Jurkat, Clone E6-1 (cell line): ENCODE data around the gene UNC13B.

Experiments used
- DNase-seq: peaks from one replicate; pipeline ENCODE4 v3.0.0-alpha.2; 2011; ENCODE audit warnings: low read depth, low spot score
- H3K4me3 ChIP-seq: 2 replicates; pipeline ENCODE4 v1.5.1; 2011; ENCODE audit warnings: mild to moderate bottlenecking, low read length, control low read depth, moderate library complexity

Gene UNC13B

GRCh38 chr9:35260186-35260585, 98.4 kb downstream of the UNC13B start:
- no peak for DNase-seq
- no peak overlapping the region for H3K4me3 ChIP-seq

DNA sequence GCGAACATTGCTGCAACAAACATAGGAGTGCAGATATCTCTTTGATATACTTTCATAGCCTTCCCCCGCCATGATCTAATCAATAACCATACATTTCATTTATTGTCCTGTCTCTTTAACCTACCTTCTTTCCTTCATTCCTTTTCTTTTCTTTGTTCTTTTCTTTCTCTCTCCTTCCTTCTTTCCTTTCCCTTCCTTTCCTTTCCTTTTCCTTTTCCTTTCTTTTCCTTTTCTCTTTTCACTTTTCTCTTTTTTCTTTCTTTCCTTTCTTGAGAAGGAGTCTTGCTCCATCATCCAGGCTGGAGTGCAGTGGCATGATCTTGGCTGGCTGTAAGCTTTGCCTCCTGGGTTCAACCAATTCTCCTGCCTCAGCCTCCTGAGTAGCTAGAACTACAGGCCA, 100.3 kb downstream of the UNC13B start:
- no peak for DNase-seq
- H3K4me3 ChIP-seq: no peak overlapping the region

DNA sequence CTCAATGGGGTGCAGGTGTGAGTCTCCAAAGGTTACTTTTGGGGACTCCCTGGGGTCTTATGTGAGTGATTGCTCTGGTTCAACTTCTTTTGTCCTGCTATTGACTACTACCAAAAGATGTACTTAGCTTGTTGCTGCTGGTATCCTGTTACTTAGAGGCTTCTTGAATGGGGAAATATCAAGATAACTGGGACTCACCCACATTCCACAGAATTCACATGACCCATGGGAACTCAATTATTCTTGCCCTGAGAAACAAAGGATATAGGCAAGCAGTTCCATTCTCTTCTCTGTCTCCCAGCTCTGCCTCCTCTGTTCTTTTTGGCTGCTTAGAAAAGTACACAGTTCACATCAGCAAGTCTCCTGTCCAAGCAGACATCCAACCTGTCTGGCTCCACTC, 105.9 kb downstream of the UNC13B start:
- DNase-seq: no peak
- no peak overlapping the region for H3K4me3 ChIP-seq

DNA sequence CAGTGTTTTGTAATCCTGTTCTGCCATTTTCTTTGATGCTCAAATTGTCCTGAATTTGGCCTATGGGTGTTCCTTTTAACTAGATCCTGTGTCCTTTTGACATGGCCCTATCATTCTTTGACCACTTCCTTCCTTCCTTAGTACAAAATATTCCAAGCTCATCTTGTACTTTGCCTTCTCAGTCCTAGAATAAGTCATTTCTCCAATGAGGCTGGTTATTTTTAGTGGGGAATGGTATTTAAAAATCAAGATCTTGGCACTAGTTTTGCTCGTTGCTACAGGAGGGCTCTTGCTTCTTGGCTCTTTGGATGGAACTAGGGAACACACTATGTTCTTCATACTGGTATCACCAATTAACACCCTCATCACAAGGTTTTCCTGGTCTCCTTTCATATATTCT, 108.1 kb downstream of the UNC13B start:
- no peak overlapping the region for H3K4me3 ChIP-seq
- no peak for DNase-seq

DNA sequence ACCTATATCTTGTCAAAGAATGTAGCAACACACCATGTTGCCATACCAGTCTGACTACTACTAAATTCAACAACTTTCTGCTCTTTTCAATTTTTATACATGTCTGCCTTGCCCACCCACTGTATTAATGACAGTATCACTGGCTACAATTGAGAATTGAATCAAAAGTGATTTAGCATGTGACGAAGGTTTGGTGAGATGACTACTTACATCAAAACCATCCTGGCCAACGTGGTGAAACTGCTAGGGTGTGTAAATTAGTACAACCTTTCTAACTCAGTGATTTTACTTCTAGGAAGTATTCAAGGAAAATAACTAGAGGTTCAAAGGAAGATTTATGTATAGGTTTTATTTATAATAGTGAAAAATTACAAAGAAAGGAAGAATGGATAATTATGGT, 109.8 kb downstream of the UNC13B start:
- DNase-seq: no peak

DNA sequence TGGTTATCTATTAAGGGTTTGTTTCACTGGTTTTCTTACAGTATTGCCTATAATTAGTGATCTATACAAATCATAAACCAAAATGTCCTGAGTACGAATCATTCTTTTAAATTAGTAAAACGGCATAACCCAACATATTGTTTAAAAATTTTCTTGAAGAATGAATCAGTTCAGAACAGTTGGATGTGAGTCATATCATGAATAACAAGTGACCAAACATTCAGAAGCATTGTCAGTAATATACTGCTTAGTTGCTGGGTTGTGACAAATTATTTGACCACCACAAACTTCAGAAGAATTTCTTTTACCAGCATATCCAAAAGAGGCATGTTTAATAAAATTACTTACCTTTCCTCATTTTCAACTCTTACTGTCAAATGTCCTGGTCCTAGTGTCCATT, 111.2 kb downstream of the UNC13B start:
- DNase-seq: no peak
- H3K4me3 ChIP-seq: no peak overlapping the region

More for the DNA sequence above, 109.8 kb downstream of the UNC13B start:
- no peak overlapping the region for H3K4me3 ChIP-seq

DNA sequence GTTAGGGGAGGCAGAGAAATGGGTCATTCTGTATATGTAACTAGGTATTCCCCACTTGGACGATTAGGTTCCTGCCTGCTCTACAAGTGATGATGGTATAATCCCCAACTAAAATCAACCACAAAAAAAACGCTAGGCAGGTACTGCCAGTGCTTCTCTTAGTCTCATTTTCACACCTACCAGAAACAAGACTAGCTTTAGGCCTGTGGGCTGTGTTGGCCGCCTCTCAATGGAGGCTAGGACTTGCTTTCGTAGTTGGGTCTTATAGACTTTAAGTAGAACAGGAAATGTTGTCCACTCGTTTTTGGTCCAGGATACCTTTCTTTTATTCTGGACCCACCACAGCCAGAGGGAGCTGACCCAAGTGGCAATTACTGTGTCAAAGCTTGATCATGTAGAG, 111.8 kb downstream of the UNC13B start:
- no peak overlapping the region for H3K4me3 ChIP-seq
- no peak for DNase-seq

DNA sequence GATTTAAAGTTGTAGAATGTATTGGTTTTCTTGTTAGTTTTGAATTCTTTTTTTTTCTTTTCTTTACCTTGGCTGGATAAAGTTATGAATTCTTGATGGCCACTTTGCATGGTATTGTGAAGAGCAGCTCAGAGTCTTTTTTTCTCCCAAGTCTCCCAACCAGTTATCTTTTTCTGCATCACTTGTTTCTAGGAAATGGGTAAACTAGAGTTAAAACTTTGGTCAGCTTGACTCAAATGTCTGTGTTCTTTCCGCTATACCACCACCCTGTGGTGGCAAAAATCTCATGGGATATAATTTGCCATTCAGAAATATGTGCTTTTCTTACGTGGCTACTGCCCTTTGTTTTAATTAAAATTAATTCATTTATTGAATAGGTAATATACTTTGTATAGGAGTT, 113.2 kb downstream of the UNC13B start:
- DNase-seq: no peak
- no peak overlapping the region for H3K4me3 ChIP-seq

- no peak overlapping the region for H3K4me3 ChIP-seq
- no peak for DNase-seq
Observed at GRCh38 chr9:35277171-35277520, 115.3 kb downstream of the UNC13B start.

DNA sequence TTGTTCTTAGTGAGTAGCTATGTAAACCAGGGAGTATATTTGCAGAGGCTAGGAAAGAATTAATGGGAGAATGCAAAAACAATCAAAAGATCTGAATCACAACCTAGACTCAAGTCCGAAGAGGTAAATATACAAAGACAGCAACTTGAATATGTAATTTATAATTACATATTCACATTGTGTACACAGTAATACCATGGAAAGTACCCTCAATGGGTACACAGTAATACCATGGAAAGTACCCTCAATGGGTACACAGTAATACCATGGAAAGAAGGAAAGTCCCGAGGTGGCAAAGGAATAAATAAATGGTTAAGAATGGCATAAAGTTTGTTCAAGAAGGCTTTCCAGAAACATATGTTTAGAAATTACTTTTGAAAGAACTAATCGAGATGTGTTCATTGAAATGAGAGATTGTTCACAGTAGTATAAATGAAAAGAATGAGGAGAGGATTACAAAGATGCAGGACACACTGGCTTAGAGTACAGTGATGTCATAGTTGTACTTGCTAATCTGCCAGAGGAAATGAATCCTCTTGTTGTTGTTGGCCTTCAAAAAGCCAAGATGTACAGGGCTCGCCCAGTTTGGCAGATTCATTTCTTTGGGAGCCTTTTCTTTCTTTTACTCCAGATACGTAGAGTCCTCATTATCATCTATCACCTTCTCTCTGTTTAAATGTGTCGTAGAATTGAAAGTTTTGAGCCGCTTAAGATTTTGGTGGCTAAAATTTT, 116.0 kb downstream of the UNC13B start:
- DNase-seq: no peak

DNA sequence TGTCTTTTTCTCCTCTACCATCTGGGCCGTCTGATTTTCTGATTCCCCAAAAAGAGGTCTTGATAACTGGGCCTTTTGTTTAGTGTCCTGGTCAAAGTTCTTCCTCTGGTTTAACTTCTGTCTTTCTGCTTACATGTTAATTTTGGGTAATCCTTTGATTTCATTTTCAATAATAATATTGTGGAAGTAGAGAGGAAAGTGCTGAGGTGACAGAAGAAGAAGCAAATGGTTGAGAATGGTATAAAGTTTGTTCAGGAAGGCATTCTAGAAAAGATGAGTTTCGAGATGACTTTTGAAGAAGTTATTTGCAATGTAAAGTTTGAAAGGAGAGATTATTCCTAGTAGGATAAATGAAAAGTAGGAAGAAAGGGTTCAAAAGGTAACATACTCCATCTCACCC, 118.1 kb downstream of the UNC13B start:
- DNase-seq: no peak
- H3K4me3 ChIP-seq: no peak overlapping the region

More for the DNA sequence above, 116.0 kb downstream of the UNC13B start:
- no peak overlapping the region for H3K4me3 ChIP-seq

DNA sequence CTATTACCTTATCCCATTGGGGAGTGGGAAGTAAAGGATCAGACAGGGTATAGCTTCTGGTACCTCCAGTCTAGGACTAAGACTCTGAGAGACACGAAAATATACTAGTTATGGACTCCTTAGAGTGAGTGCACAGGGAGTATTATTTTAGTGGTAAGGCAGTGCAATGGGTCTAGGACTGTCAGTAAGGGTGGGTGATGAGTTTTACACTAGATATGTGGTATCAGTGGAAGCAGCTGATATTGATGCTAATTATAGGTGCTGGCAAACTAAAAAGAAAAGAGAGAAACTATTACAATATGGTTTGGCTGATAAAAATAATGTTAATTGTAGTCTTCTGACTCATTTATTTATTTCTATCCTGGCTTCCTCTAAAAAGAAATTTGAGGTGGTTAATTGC, 118.6 kb downstream of the UNC13B start:
- H3K4me3 ChIP-seq: no peak overlapping the region
- no peak for DNase-seq

DNA sequence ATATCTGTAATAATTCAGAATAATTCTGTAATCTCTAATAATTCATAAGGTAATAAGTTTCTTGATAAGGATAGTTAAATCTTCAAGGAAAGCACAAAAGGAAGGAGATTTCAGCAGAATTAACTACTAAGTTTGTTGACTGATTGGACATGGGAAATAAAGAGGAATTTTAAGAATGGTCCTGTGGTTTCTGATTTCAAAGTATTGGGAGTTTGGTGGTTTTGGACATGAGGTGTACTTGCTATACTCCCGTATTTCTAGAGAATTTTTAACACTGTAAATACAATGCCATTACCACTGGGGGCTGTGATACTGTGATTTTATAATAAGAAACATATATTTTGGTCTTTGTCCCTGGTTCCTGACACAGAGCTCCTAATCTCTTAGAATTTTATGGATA, 123.9 kb downstream of the UNC13B start:
- no peak for DNase-seq
- H3K4me3 ChIP-seq: no peak overlapping the region

GRCh38 chr9:35286381-35286780, 124.6 kb downstream of the UNC13B start:
- H3K4me3 ChIP-seq: no peak overlapping the region
- no peak for DNase-seq

GRCh38 chr9:35287987-35288632, 126.3 kb downstream of the UNC13B start:
- no peak overlapping the region for H3K4me3 ChIP-seq
- DNase-seq: no peak

DNA sequence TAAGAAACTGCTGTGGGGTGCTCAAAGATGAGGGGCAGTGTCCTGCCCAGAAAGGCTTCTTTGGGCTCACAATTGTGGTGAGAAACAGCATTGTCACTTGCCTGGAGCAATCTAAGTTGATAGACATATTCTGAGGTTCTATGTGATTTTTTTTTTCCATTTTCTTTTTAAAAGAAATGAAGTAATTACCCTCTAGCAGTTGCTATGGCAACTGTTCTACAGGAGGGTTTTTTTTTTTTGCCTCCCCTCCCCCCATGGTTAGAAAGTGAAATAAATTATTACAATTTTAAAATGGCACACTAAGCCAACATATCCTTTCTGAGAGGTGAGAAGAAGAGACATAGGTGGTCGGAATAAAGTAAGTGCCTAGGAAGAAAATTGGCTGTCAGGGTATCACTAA, 127.0 kb downstream of the UNC13B start:
- no peak for DNase-seq
- H3K4me3 ChIP-seq: no peak overlapping the region

DNA sequence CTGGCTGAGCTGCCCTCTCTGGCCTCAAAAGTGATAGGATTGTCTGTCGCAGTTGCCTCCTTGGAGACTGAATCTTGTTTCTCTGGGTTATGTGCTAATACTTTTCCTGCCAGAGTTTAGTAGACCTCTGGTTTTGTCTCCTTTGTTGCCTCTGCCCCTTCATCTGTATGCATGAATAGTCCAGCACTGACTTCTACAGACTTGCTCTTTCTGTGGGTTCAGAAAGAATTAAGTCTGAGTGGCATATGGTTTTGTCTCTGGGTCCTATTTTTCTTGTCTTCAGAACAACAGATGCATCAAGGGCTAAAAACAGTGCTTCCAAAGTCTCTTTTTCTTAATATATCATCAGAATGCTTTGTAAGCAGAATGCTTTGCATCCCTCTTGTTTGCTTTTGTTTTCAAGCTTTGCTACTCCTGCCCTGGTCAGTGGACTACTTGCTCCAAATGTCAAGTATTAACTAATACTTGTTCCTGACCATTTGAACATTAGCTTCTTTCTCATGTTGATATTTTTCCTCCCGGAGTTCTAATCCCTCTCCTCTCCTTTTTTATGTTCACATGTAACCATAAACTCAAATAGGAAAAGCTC, 131.7 kb downstream of the UNC13B start:
- DNase-seq: no peak
- no peak overlapping the region for H3K4me3 ChIP-seq

- DNase-seq: no peak
- no peak overlapping the region for H3K4me3 ChIP-seq
Observed at GRCh38 chr9:35294066-35294465, 132.3 kb downstream of the UNC13B start.

DNA sequence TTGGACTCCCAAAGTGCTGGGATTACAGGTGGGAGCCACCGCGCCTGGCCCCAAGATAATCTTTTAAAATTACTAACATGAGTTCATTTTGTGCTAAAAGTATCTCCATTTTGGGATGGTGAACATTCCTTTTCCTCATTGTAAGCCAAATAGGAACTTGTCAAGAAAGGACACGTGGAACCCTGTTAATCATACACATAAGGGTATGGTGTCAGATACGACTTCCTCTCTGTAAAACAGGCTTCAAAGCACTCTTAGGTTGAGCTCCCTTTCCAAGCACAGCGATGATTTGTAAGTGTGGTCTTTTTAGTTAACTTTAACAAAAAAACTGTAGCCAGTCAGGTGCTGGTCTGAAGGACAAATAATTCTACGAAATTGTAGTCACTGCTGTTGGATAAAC, 132.7 kb downstream of the UNC13B start:
- no peak overlapping the region for H3K4me3 ChIP-seq
- DNase-seq: no peak

DNA sequence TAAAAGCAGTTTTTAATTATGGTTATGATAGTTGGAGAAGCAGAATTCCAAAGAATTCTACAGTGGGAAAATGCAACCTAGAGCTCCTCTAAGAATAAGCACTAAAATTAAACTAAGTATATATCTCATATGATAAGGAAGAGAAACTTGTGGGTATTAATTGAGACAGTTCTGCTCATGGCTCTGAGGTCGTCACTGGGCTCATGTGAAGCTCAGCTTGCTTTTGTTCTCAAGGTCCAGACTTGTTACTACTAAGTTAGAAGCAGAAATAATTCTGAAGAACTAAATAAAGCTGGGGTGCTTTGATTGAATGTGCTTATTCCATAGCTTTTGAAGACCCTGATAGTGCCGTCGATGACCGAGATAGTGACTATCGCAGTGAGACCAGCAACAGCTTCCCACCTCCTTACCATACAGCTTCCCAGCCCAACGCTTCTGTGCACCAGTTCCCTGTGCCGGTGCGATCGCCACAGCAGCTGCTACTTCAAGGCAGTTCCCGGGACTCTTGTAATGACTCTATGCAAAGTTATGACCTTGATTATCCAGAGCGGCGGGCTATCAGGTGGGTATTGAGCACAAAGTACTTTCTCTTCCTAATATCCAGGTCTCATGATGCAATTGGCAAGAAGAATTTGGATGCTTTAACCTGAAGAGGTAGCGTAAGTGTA, 133.7 kb downstream of the UNC13B start:
- H3K4me3 ChIP-seq: no peak overlapping the region
- no peak for DNase-seq
